Memory B cell (primary cell): ENCODE data around the gene DDX27.
"Not testable (repeated sequence)": the region's sequence is repeated elsewhere in the genome, so short reads cannot be mapped to it uniquely, and the experiment has no call there.

ENCODE experiments used
- ATAC-seq: fragments of 150-1000 bp; cut with Tn5 transposase; 2 replicates; pipeline ENCODE4 v1.10.0; 2021; ENCODE audit warnings: low read depth, mild to moderate bottlenecking, moderate library complexity
- DNase-seq, 2 donors: peaks; one replicate each; pipeline ENCODE4 v3.0.0; 2022; ENCODE audit warnings: low spot score in 2 of 2
- H3K27ac Mint-ChIP-seq: one replicate; pipeline ENCODE4 v1.8.0; 2022; ENCODE audit warnings: mild to moderate bottlenecking, moderate library complexity, mixed read lengths
- H3K27me3 Mint-ChIP-seq: one replicate; pipeline ENCODE4 v1.8.0; 2022; ENCODE audit warnings: mixed read lengths
- H3K36me3 Mint-ChIP-seq: one replicate; pipeline ENCODE4 v1.8.0; 2022; ENCODE audit warnings: mild to moderate bottlenecking, mixed read lengths
- H3K4me1 Mint-ChIP-seq: one replicate; pipeline ENCODE4 v1.8.0; 2022; ENCODE audit warnings: mixed read lengths
- H3K4me3 Mint-ChIP-seq: one replicate; pipeline ENCODE4 v1.8.0; 2022; ENCODE audit warnings: mild to moderate bottlenecking, moderate library complexity, mixed read lengths
- H3K9me3 Mint-ChIP-seq: one replicate; pipeline ENCODE4 v1.8.0; 2022; ENCODE audit warnings: mixed read lengths

The DDX27 gene, protein sequence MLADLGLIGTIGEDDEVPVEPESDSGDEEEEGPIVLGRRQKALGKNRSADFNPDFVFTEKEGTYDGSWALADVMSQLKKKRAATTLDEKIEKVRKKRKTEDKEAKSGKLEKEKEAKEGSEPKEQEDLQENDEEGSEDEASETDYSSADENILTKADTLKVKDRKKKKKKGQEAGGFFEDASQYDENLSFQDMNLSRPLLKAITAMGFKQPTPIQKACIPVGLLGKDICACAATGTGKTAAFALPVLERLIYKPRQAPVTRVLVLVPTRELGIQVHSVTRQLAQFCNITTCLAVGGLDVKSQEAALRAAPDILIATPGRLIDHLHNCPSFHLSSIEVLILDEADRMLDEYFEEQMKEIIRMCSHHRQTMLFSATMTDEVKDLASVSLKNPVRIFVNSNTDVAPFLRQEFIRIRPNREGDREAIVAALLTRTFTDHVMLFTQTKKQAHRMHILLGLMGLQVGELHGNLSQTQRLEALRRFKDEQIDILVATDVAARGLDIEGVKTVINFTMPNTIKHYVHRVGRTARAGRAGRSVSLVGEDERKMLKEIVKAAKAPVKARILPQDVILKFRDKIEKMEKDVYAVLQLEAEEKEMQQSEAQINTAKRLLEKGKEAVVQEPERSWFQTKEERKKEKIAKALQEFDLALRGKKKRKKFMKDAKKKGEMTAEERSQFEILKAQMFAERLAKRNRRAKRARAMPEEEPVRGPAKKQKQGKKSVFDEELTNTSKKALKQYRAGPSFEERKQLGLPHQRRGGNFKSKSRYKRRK

GRCh38 chr20:49219091-49219923, at the start of gene DDX27:
TSS of gene DDX27 (plus strand) at chr20:49219416. CDS start at chr20:49219449, 33 bp downstream.
- DNase-seq = peak; percentile 94 to 95
- Mint-ChIP-seq H3K36me3 (peaks cover 7% of the 10 kb centered on the region), H3K4me3 (peak within 1 kb of the TSS; percentile 98), H3K9me3 (no peaks in the 10 kb centered on the region), H3K27ac (peak within 1 kb of the TSS; percentile 99), H3K4me1 (peaks cover 14% of the 10 kb centered on the region), H3K27me3 (no peaks in the 10 kb centered on the region)
- ATAC-seq = peak; percentile 93

DNA sequence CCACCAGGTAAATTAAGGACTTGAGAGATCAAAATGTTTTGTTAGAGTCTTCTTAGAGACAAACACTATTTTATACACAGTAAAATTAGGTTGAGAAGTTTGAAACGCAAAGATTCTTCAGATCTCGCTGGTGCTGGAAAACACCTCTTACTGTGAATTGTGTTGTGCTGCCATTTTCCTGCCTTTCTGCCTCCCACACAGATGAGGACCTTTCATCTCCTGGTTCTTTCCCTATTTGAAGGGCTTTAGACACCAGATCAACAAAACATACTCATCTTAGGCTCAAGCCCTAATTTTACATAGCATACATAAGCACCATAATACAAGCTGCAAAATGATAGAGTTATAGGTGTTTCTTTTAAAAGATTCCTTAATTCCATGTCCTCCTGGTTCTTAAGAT, 49.7 kb upstream of the DDX27 start:
- ATAC-seq (no peak), DNase-seq (no peak)
- Mint-ChIP-seq H3K27ac (peak overlapping the region; percentile 24), H3K4me1 (peaks cover 28% of the 10 kb centered on the region), H3K27me3 (no peaks in the 10 kb centered on the region), H3K36me3 (peaks cover 13% of the 10 kb centered on the region), H3K9me3 (no peaks in the 10 kb centered on the region), H3K4me3 (no peak overlapping the region)

- no peak overlapping the region for H3K4me3 Mint-ChIP-seq
- H3K27ac Mint-ChIP-seq = no peak overlapping the region
- ATAC-seq (no peak), DNase-seq (no peak)
- no peaks in the 10 kb centered on the region for H3K27me3 Mint-ChIP-seq
- peaks cover 27% of the 10 kb centered on the region for H3K4me1 Mint-ChIP-seq
- H3K36me3 Mint-ChIP-seq = peaks cover 12% of the 10 kb centered on the region
- no peaks in the 10 kb centered on the region for H3K9me3 Mint-ChIP-seq
These were observed 48.5 kb upstream of the DDX27 start for GRCh38 chr20:49170714-49171113.

DNA sequence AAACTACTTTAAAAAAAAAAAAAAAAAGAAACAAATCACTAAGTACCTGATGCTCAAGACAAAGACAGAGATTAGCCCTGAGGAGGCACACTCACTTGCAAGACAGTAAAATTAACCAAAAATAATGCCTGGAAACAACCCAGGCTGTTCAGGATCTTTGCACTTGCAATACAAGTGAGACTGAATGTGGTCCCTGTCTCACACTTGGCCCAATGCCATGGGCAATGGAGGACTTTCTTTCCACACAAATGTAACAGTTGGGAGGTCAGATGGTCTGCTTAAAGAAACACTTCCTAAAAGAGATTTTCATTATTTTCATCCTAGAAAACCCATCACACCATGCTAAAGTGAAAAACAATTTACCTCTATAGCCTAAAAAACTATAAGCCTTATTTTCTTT, 47.3 kb upstream of the DDX27 start:
- Mint-ChIP-seq H3K27me3 (no peaks in the 10 kb centered on the region), H3K27ac (no peak overlapping the region), H3K4me1 (peaks cover 17% of the 10 kb centered on the region), H3K9me3 (no peaks in the 10 kb centered on the region), H3K4me3 (no peak overlapping the region), H3K36me3 (peaks cover 12% of the 10 kb centered on the region)
- no peak for ATAC-seq
- no peak for DNase-seq

DNA sequence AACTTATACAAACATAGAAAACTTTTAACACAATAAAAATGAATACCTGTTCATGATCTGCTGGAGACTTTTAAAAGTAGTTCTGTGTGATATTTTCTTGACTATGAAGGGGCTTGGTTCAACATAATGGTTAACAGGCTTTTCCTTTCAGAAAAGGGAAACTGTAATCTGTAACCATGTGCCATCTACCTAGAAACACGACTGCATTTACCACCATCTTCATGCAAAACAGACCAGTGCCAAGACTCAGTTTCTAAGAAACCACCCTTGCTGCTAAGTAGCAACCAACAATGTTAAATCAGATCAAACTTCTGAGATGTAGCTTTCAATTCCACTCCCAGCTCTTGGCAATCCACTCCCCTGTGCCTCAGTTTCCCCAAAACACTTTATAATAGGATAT, 46.8 kb upstream of the DDX27 start:
- Mint-ChIP-seq H3K4me1 (peaks cover 15% of the 10 kb centered on the region), H3K27me3 (no peaks in the 10 kb centered on the region), H3K36me3 (peaks cover 12% of the 10 kb centered on the region), H3K4me3 (no peak overlapping the region), H3K9me3 (no peaks in the 10 kb centered on the region), H3K27ac (no peak overlapping the region)
- ATAC-seq (no peak), DNase-seq (no peak)

DNA sequence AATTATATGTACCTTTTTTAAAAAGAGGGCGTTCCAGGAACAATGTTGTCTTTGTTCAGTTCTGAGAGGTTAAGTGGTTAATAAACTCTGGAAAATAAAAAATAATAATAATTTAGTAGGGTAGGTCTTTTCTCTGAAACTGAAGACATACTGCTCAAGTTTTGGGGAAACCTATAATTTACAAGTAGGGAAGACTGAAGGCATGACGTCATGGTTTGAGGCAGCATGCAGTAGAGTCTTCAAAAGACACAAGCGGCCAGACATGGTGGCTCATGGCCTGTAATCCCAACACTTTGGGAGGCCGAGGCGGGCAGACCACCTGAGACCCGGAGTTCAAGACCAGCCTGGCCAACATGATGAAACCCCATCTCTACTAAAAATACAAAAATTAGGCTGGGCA, 45.0 kb upstream of the DDX27 start:
- H3K27ac Mint-ChIP-seq = no peak overlapping the region
- no peaks in the 10 kb centered on the region for H3K27me3 Mint-ChIP-seq
- H3K9me3 Mint-ChIP-seq = no peaks in the 10 kb centered on the region
- peaks cover 10% of the 10 kb centered on the region for H3K4me1 Mint-ChIP-seq
- ATAC-seq (no peak), DNase-seq (no peak)
- peaks cover 15% of the 10 kb centered on the region for H3K36me3 Mint-ChIP-seq
- H3K4me3 Mint-ChIP-seq = no peak overlapping the region

DNA sequence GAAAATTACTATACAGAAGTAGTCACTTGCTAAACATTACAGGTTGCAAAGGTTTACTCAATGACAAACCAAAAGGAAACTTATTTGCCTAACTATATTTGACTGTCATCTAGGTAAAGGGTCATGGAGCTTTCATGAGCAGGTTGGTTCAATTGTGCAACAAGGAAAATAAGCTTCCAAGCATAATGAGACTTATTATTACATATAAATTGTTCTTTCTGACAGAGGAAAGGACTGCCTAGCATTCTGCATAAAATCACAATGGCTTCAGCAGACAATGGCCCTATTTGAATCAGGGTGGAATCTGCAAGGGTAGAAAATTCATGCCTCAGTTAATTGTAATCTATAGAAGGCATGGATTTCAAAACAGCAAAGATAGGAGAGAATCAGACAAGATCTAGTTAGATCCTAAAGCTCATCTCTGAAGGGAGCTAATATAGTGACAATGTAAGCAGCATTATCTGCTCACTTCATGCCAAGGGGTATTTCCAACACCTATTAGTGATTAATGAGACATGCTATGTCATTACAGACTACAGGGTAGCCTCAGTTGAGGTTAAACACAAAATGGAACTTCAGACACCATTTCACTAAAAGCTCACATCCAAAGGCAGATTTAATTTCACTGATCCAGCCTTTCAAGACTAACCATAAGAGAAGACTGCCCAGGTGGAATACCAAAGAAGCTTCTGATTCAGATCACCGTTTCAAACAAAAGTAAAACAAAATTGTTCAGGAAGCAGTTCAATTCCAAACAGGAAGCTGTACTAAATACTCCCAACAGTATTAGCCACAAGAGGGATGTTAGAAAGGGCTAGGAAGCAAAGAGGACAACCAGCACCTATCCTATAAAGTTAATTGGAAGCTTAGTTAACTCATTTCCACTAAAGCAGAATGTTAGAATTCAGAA, 39.6 kb upstream of the DDX27 start:
- peaks cover 24% of the 10 kb centered on the region for H3K4me1 Mint-ChIP-seq
- H3K27me3 Mint-ChIP-seq = no peaks in the 10 kb centered on the region
- no peak overlapping the region for H3K4me3 Mint-ChIP-seq
- H3K9me3 Mint-ChIP-seq = no peaks in the 10 kb centered on the region
- ATAC-seq = peak; percentile 86
- DNase-seq = no peak
- peak overlapping the region; percentile 46 for H3K27ac Mint-ChIP-seq
- H3K36me3 Mint-ChIP-seq = peaks cover 5% of the 10 kb centered on the region

DNA sequence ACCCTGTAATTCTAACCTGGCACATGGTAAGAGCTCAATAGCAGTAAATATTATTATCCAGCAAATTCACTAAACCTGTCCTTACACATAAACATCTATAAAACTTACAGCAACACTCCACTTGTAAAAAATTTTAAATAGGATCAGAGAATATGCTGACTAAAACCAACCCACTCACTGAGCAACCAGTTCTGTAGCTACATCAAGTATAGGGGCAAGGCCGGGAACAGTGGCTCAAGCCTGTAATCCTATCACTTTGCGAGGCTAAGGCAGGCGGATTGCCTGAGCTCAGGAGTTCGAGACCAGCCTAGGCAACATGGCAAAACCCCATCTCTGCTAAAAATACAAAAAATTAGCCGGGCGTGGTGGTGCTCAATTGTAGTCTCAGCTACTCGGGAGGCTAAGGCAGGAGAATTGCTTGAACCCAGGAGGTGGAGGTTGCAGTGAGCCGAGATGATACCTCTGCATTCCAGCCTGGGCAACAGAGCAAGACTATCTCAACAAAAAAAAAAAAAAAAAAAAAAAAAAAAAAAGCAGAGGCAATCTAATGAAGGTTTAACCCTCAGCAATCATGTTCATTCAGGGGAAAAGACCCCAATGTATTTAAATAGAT, 37.8 kb upstream of the DDX27 start:
- Mint-ChIP-seq H3K4me1 (peaks cover 33% of the 10 kb centered on the region), H3K9me3 (no peaks in the 10 kb centered on the region), H3K27me3 (no peaks in the 10 kb centered on the region), H3K27ac (peak overlapping the region; percentile 46), H3K4me3 (no peak overlapping the region), H3K36me3 (peaks cover 3% of the 10 kb centered on the region)
- no peak for DNase-seq
- no peak for ATAC-seq

- no peak for DNase-seq
- Mint-ChIP-seq H3K9me3 (no peaks in the 10 kb centered on the region), H3K27ac (no peak overlapping the region), H3K4me3 (no peak overlapping the region), H3K36me3 (no peaks in the 10 kb centered on the region), H3K4me1 (peaks cover 41% of the 10 kb centered on the region), H3K27me3 (no peaks in the 10 kb centered on the region)
- ATAC-seq = no peak
These were observed 35.8 kb upstream of the DDX27 start for GRCh38 chr20:49183444-49183843.

- H3K27me3 Mint-ChIP-seq = not testable (repeated sequence)
These were observed 35.1 kb upstream of the DDX27 start for GRCh38 chr20:49184084-49184501.

GRCh38 chr20:49184691-49185070, 34.5 kb upstream of the DDX27 start:
- no peaks in the 10 kb centered on the region for H3K27me3 Mint-ChIP-seq
- H3K4me3 Mint-ChIP-seq = no peak overlapping the region
- no peaks in the 10 kb centered on the region for H3K36me3 Mint-ChIP-seq
- H3K4me1 Mint-ChIP-seq = peaks cover 40% of the 10 kb centered on the region
- no peak for ATAC-seq
- DNase-seq = no peak
- H3K27ac Mint-ChIP-seq = no peak overlapping the region
- H3K9me3 Mint-ChIP-seq = no peaks in the 10 kb centered on the region

More at GRCh38 chr20:49184084-49184501, 35.1 kb upstream of the DDX27 start:
- not testable (repeated sequence) for H3K9me3 Mint-ChIP-seq, H3K4me3 Mint-ChIP-seq, H3K27ac Mint-ChIP-seq, DNase-seq, ATAC-seq, H3K36me3 Mint-ChIP-seq
- H3K4me1 Mint-ChIP-seq = peaks cover 43% of the 10 kb centered on the region

GRCh38 chr20:49185071-49185761, 34.0 kb upstream of the DDX27 start:
- no peak overlapping the region for H3K4me3 Mint-ChIP-seq
- no peak for ATAC-seq
- H3K36me3 Mint-ChIP-seq = no peaks in the 10 kb centered on the region
- H3K9me3 Mint-ChIP-seq = no peaks in the 10 kb centered on the region
- DNase-seq = no peak
- peaks cover 34% of the 10 kb centered on the region for H3K4me1 Mint-ChIP-seq
- H3K27ac Mint-ChIP-seq = no peak overlapping the region
- no peaks in the 10 kb centered on the region for H3K27me3 Mint-ChIP-seq
